Subcutaneous abdominal adipose tissue (tissue), 5 donors: ENCODE data around the gene PITPNM1.

ENCODE experiments used
- H3K27ac ChIP-seq: one replicate; pipeline ENCODE4 v1.7.0; 2013; ENCODE audit warnings: low read depth, mild to moderate bottlenecking, inconsistent platforms, low read length, moderate library complexity
- H3K27me3 ChIP-seq, 5 donors: one replicate each; pipeline ENCODE4 v1.7.0; 2013; ENCODE audit warnings: low read length in 5 of 5, inconsistent platforms in 1 of 5; ENCODE audit not compliant: control insufficient read depth in 5 of 5, insufficient read depth in 4 of 5
- H3K36me3 ChIP-seq, 5 donors: one replicate each; pipeline ENCODE4 v1.7.0; 2013; ENCODE audit warnings: low read length in 5 of 5; ENCODE audit not compliant: control insufficient read depth in 5 of 5, insufficient read depth in 5 of 5
- H3K4me1 ChIP-seq, 5 donors: one replicate each; pipeline ENCODE4 v1.7.0; 2013; ENCODE audit warnings: low read length in 5 of 5, mild to moderate bottlenecking in 3 of 5, moderate library complexity in 1 of 5; ENCODE audit not compliant: control insufficient read depth in 5 of 5, insufficient read depth in 5 of 5
- H3K4me3 ChIP-seq, 5 donors: one replicate each; pipeline ENCODE4 v1.7.0; 2013; ENCODE audit warnings: low read length in 5 of 5, low read depth in 1 of 5
- H3K9ac ChIP-seq, 5 donors: one replicate each; pipeline ENCODE4 v1.7.0; 2013; ENCODE audit warnings: low read length in 5 of 5, mild to moderate bottlenecking in 4 of 5, moderate library complexity in 3 of 5
- H3K9me3 ChIP-seq, 5 donors: one replicate each; pipeline ENCODE4 v1.7.0; 2013; ENCODE audit warnings: low read length in 5 of 5; ENCODE audit not compliant: control insufficient read depth in 5 of 5
- donor health status: healthy.
- donor health status: healthy.
- donor health status: healthy.
- donor health status: healthy.
- donor health status: healthy.

Gene PITPNM1

DNA sequence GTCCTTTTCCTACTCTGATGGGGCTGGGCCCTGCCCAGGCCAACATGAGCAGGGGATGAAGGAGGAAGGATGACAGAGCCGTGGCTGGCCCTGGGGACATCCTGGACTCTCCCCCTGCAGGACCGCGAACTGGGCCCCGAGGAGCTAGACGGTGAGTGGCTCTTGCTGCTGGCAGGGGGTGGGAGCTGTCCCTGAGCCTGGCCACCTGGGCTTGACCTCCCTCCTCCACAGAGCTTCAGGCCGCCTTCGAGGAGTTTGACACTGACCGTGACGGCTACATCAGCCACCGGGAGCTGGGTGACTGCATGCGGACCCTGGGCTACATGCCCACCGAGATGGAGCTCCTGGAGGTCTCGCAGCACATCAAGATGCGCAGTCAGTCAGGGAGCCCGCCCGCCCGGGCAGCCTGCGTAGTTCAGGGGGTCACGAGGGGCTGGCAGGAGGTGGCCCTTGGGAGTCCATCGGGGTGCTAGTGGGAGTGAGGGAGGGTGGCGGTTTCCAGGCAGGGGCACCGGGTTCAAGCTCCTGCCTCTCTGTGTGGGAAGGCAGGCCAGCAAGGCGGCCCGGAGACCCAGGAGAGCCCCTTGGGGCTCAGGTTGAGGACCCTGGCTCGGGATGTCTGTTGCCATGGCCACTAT, 49.0 kb downstream of the PITPNM1 start:
- no peak overlapping the region for H3K27ac ChIP-seq
- peaks cover 0 to 20% (median 10%) of the 10 kb centered on the region in 5 donors for H3K4me1 ChIP-seq

DNA sequence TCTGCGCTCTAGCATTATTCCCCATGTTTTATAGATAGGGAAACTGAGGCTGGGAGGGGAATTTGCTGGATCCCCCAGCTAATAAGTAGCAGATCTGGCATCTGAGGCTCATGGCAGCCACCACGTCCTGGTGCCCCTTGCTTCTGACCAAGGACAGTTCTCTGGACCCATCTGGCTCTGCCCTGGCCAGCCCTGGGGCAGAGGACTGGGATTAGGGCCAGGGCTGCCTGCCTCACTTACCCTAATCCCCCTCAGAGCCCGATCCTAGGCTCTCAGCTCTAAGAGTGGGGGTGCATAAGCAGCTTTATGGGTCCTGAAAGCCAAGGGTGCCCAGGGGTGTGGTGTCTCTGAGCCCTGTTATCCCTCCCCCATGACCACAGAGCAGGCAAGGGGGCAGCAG, 50.1 kb downstream of the PITPNM1 start, which contains the start of gene CABP4:
Gene CABP4 (plus strand): TSS at position 301 of the 400 bp plus-strand sequence. CDS start 70 bp downstream, at position 371.
- no peak within 1 kb of the TSS for H3K27ac ChIP-seq
- H3K9me3 ChIP-seq, result no peaks in the 10 kb centered on the region
- no peak within 1 kb of the TSS for H3K4me3 ChIP-seq
- H3K36me3 ChIP-seq, result no peaks in the 10 kb centered on the region
- H3K27me3 ChIP-seq, result peaks cover 0 to 5% (median 0%) of the 10 kb centered on the region in 5 donors
- H3K4me1 ChIP-seq, result peaks cover 0 to 29% (median 12%) of the 10 kb centered on the region in 5 donors
- H3K9ac ChIP-seq, result peak within 1 kb of the TSS in 1 of 5 donors; percentile 5

More for the DNA sequence above, 49.0 kb downstream of the PITPNM1 start:
- Histone ChIP-seq H3K4me3 (no peak overlapping the region), H3K36me3 (no peaks in the 10 kb centered on the region), H3K27me3 (peaks cover 0 to 5% (median 0%) of the 10 kb centered on the region in 5 donors), H3K9ac (no peak overlapping the region), H3K9me3 (no peaks in the 10 kb centered on the region)

GRCh38 chr11:67453816-67454732, 51.1 kb downstream of the PITPNM1 start:
- Histone ChIP-seq H3K27me3 (peaks cover 0 to 5% (median 0%) of the 10 kb centered on the region in 5 donors), H3K9ac (no peak overlapping the region), H3K4me3 (no peak overlapping the region), H3K36me3 (no peaks in the 10 kb centered on the region), H3K4me1 (peaks cover 0 to 35% (median 12%) of the 10 kb centered on the region in 5 donors), H3K9me3 (no peaks in the 10 kb centered on the region), H3K27ac (no peak overlapping the region)

- peaks cover 0 to 35% (median 12%) of the 10 kb centered on the region in 5 donors for H3K4me1 ChIP-seq
- no peak within 1 kb of the TSS for H3K27ac ChIP-seq
- H3K9me3 ChIP-seq, result no peaks in the 10 kb centered on the region
- H3K4me3 ChIP-seq, result peak within 1 kb of the TSS in 4 of 5 donors; percentile 11 to 48 (median 31)
- H3K27me3 ChIP-seq, result peaks cover 0 to 5% (median 0%) of the 10 kb centered on the region in 5 donors
- peak within 1 kb of the TSS in 3 of 5 donors; percentile 12 to 42 (median 20) for H3K9ac ChIP-seq
- H3K36me3 ChIP-seq, result no peaks in the 10 kb centered on the region
These were observed 52.8 kb downstream of the PITPNM1 start, which contains the start of gene GPR152 for GRCh38 chr11:67452141-67452952. Gene GPR152, minus strand, starts transcription at chr11:67452729. Its CDS starts 5 bp downstream, at chr11:67452724.

- Histone ChIP-seq H3K4me1 (peaks cover 0 to 35% (median 12%) of the 10 kb centered on the region in 5 donors), H3K27me3 (peaks cover 0 to 5% (median 0%) of the 10 kb centered on the region in 5 donors), H3K9me3 (no peaks in the 10 kb centered on the region), H3K36me3 (no peaks in the 10 kb centered on the region), H3K4me3 (no peak overlapping the region), H3K9ac (no peak overlapping the region), H3K27ac (no peak overlapping the region)
These were observed 53.5 kb downstream of the PITPNM1 start for GRCh38 chr11:67451658-67451976.

- Histone ChIP-seq H3K27me3 (peaks cover 0 to 3% (median 0%) of the 10 kb centered on the region in 5 donors), H3K27ac (no peak overlapping the region), H3K4me1 (peaks cover 0 to 35% (median 12%) of the 10 kb centered on the region in 5 donors), H3K9ac (no peak overlapping the region), H3K9me3 (no peaks in the 10 kb centered on the region), H3K36me3 (no peaks in the 10 kb centered on the region), H3K4me3 (no peak overlapping the region)
These were observed 54.1 kb downstream of the PITPNM1 start for GRCh38 chr11:67450796-67451657.

- no peaks in the 10 kb centered on the region for H3K36me3 ChIP-seq
- no peaks in the 10 kb centered on the region for H3K27me3 ChIP-seq
- no peak overlapping the region for H3K4me3 ChIP-seq
- no peak overlapping the region for H3K9ac ChIP-seq
- peaks cover 0 to 37% (median 12%) of the 10 kb centered on the region in 5 donors for H3K4me1 ChIP-seq
- no peak overlapping the region for H3K27ac ChIP-seq
- no peaks in the 10 kb centered on the region for H3K9me3 ChIP-seq
These were observed 55.9 kb downstream of the PITPNM1 start for GRCh38 chr11:67449116-67449844.

DNA sequence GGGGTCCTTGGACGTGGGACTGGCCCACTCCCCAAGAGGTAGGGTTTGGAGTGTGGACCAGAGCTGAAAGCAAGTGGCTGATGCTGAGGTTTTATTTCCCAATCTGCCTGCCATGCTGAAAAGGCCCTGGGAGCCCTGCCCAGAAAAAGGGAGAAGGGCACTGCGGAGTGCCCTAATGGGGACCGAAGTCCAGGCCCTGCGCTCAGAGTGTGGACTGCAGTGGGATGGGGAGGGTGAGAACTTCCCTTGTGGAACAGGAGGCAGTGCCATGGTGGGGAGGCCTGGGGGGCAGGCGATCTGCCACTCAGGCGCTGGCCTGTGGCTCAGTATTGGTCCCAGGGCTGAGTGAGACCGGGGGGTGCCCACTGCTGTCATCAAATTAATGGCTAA, 56.9 kb downstream of the PITPNM1 start:
- no peaks in the 10 kb centered on the region for H3K9me3 ChIP-seq
- no peak overlapping the region for H3K27ac ChIP-seq
- no peaks in the 10 kb centered on the region for H3K27me3 ChIP-seq
- no peaks in the 10 kb centered on the region for H3K36me3 ChIP-seq
- H3K4me1 ChIP-seq, result peaks cover 0 to 41% (median 14%) of the 10 kb centered on the region in 5 donors
- no peak overlapping the region for H3K9ac ChIP-seq
- no peak overlapping the region for H3K4me3 ChIP-seq
